ENCODE data around the gene ATP10D. TPM values are rescaled to one million over a fixed set of nuclear protein-coding genes. Genes with fewer than 3 reads are reported as not detected.

Gene ATP10D
- total RNA-seq, 1 experiment from 2014 or later, result 5.1 TPM

DNA sequence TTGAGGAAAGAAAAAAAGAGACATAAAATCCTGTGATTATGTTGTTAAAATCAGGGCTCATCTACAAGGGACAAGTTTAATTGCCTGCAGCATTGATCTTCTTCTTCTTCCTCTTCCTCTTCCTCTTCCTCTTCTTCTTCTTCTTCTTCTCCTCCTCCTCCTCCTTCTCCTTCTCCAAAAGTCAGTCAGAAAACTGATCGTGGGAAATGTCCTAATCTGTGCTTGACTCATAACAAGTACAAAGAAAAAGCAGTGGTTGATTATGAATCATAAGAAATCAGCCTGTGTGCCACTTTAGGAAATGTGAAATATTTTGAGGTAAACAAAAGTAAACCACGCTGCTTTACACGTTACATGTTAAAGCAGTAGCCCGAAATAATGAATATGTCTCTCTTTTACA lies 2.7 kb upstream of the ATP10D start:
- ATAC-seq, result no peak
- Histone ChIP-seq H3K79me2 (ENCODE audit: insufficient read depth, low read length) (no peaks in the 10 kb centered on the region), H3K27ac (ENCODE audit: low read depth, low read length) (no peak overlapping the region), H3K9me3 (ENCODE audit: control insufficient read depth in 1 of 2, insufficient read depth in 1 of 2, low read depth in 1 of 2, low read length in 2 of 2) (no peaks in the 10 kb centered on the region), H3K4me3 (replicated peaks in 1 of 2; ENCODE audit: low read depth in 1 of 2, low read length in 2 of 2) (no peak overlapping the region), H3K9ac (ENCODE audit: low read length) (no peak overlapping the region), H3K36me3 (ENCODE audit: control insufficient read depth in 1 of 2, insufficient read depth in 2 of 2, low read length in 2 of 2) (no peaks in the 10 kb centered on the region), H4K20me1 (ENCODE audit: insufficient read depth) (no peaks in the 10 kb centered on the region), H3K9me2 (ENCODE audit: insufficient read depth) (no peaks in the 10 kb centered on the region), H2AFZ (ENCODE audit: low read depth, low read length, poor library complexity, severe bottlenecking) (peak overlapping the region; percentile 41), H3K4me2 (ENCODE audit: low read length) (no peak overlapping the region), H3K27me3 (ENCODE audit: insufficient read depth, low read length) (no peaks in the 10 kb centered on the region), H3K4me1 (ENCODE audit: control insufficient read depth in 1 of 2, insufficient read depth in 2 of 2, low read length in 2 of 2) (peaks cover 0 to 20% of the 10 kb centered on the region in 2 experiments; a peak in 3 of 4 replicates)
- POLR2A ChIA-PET, result no interaction called here
- no peak for DNase-seq (ENCODE audit: low read depth, low spot score)
- no TSS peak for BruUV-seq (replicated peaks)
- RAD21 ChIA-PET (ENCODE audit: low non-redundant PET in 1 of 2, low total read pairs in 2 of 2, uncharacterized antibody in 2 of 2, unreplicated experiment in 2 of 2), result no interaction called here
- CTCF ChIA-PET, result no interaction called here
- TF ChIP-seq YY1 (IDR thresholded peaks at IDR 0.05; ENCODE audit: extremely low read depth, insufficient replicate concordance, low read depth, low read length), result no peak
- no peak for TF ChIP-seq MAX (IDR thresholded peaks at IDR 0.05)
- TF ChIP-seq POLR2AphosphoS5 (IDR thresholded peaks at IDR 0.05; ENCODE audit: low read depth, low read length), result no peak
- TF ChIP-seq FOSL1 (IDR thresholded peaks at IDR 0.05; ENCODE audit: low read depth), result no peak
- no peak for TF ChIP-seq SP1 (IDR thresholded peaks at IDR 0.05; ENCODE audit: low read depth)
- no peak for TF ChIP-seq ZFX (IDR thresholded peaks at IDR 0.05)
- no peak for TF ChIP-seq EGR1 (IDR thresholded peaks at IDR 0.05; ENCODE audit: low read depth)
- TF ChIP-seq, protein P1, sequence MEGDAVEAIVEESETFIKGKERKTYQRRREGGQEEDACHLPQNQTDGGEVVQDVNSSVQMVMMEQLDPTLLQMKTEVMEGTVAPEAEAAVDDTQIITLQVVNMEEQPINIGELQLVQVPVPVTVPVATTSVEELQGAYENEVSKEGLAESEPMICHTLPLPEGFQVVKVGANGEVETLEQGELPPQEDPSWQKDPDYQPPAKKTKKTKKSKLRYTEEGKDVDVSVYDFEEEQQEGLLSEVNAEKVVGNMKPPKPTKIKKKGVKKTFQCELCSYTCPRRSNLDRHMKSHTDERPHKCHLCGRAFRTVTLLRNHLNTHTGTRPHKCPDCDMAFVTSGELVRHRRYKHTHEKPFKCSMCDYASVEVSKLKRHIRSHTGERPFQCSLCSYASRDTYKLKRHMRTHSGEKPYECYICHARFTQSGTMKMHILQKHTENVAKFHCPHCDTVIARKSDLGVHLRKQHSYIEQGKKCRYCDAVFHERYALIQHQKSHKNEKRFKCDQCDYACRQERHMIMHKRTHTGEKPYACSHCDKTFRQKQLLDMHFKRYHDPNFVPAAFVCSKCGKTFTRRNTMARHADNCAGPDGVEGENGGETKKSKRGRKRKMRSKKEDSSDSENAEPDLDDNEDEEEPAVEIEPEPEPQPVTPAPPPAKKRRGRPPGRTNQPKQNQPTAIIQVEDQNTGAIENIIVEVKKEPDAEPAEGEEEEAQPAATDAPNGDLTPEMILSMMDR (IDR thresholded peaks at IDR 0.05 in 2 of 3, conservative IDR thresholded peaks at IDR 0.05 in 1 of 3; ENCODE audit: borderline replicate concordance in 1 of 3, insufficient read depth in 1 of 3, low read depth in 2 of 3, low read length in 2 of 3), result no peak
- TF ChIP-seq POLR2A (IDR thresholded peaks at IDR 0.05; ENCODE audit: borderline replicate concordance, extremely low read depth, insufficient read depth, insufficient read length), result no peak
- TF ChIP-seq ZNF274 (IDR thresholded peaks at IDR 0.05; ENCODE audit: low read depth, low read length), result no peak
- TF ChIP-seq EZH2 (IDR thresholded peaks at IDR 0.05), result no peak
- no peak for TF ChIP-seq REST (IDR thresholded peaks at IDR 0.05; ENCODE audit: low read depth)
- TF ChIP-seq ELF1 (IDR thresholded peaks at IDR 0.05; ENCODE audit: borderline replicate concordance, low read depth), result no peak
- TF ChIP-seq ATF3 (IDR thresholded peaks at IDR 0.05), result no peak
- no peak for TF ChIP-seq JUND (IDR thresholded peaks at IDR 0.05)
- TF ChIP-seq SRF (IDR thresholded peaks at IDR 0.05; ENCODE audit: low read depth), result no peak
- no peak for TF ChIP-seq SIN3A (IDR thresholded peaks at IDR 0.05; ENCODE audit: low read depth)
- intact Hi-C loops (cut with micrococcal nuclease), result no loop called here

Data from HCT116 (cell line).